Measurements from ENCODE around the gene MAPK12.

MAPK12 gene

GRCh38 chr22:50269573-50269969, 8.1 kb upstream of the MAPK12 start:
- in situ Hi-C loops (cut with MboI; ENCODE audit: low sequenced_read_pairs) = no loop called here

GRCh38 chr22:50268655-50269113, 7.2 kb upstream of the MAPK12 start:
- in situ Hi-C loops (cut with MboI; ENCODE audit: low sequenced_read_pairs) = no loop called here

- in situ Hi-C loops (cut with MboI; ENCODE audit: low sequenced_read_pairs) = no loop called here
These were observed 6.3 kb upstream of the MAPK12 start for GRCh38 chr22:50267591-50268390.

GRCh38 chr22:50266994-50267393, 5.5 kb upstream of the MAPK12 start:
- in situ Hi-C loops (cut with MboI; ENCODE audit: low sequenced_read_pairs) = no loop called here

- in situ Hi-C loops (cut with MboI; ENCODE audit: low sequenced_read_pairs) = no loop called here
These were observed 3.6 kb upstream of the MAPK12 start for GRCh38 chr22:50264946-50265669.

- in situ Hi-C loops (cut with MboI; ENCODE audit: low sequenced_read_pairs) = no loop called here
These were observed 2.7 kb upstream of the MAPK12 start for GRCh38 chr22:50264104-50264745.

GRCh38 chr22:50262973-50263617, 1.6 kb upstream of the MAPK12 start:
- in situ Hi-C loops (cut with MboI; ENCODE audit: low sequenced_read_pairs) = no loop called here

GRCh38 chr22:50262460-50262911, 1.0 kb upstream of the MAPK12 start:
- in situ Hi-C loops (cut with MboI; ENCODE audit: low sequenced_read_pairs) = no loop called here

GRCh38 chr22:50260801-50261614, 475 bp downstream of the MAPK12 start:
- in situ Hi-C loops (cut with MboI; ENCODE audit: low sequenced_read_pairs) = no loop called here

GRCh38 chr22:50260434-50260800, 1.1 kb downstream of the MAPK12 start:
- in situ Hi-C loops (cut with MboI; ENCODE audit: low sequenced_read_pairs) = no loop called here

GRCh38 chr22:50259302-50259701, 2.2 kb downstream of the MAPK12 start:
- in situ Hi-C loops (cut with MboI; ENCODE audit: low sequenced_read_pairs) = no loop called here

- in situ Hi-C loops (cut with MboI; ENCODE audit: low sequenced_read_pairs) = no loop called here
These were observed 2.9 kb downstream of the MAPK12 start for GRCh38 chr22:50258361-50259292.

- in situ Hi-C loops (cut with MboI; ENCODE audit: low sequenced_read_pairs) = no loop called here
These were observed 3.8 kb downstream of the MAPK12 start for GRCh38 chr22:50257451-50258360.

- in situ Hi-C loops (cut with MboI; ENCODE audit: low sequenced_read_pairs) = no loop called here
These were observed 4.4 kb downstream of the MAPK12 start for GRCh38 chr22:50257041-50257440.

- in situ Hi-C loops (cut with MboI; ENCODE audit: low sequenced_read_pairs) = no loop called here
These were observed 5.1 kb downstream of the MAPK12 start for GRCh38 chr22:50256258-50256862.

- in situ Hi-C loops (cut with MboI; ENCODE audit: low sequenced_read_pairs) = no loop called here
These were observed 5.9 kb downstream of the MAPK12 start for GRCh38 chr22:50255607-50256006.

- in situ Hi-C loops (cut with MboI; ENCODE audit: low sequenced_read_pairs) = no loop called here
These were observed 6.4 kb downstream of the MAPK12 start for GRCh38 chr22:50255099-50255498.

GRCh38 chr22:50253941-50254340, 7.5 kb downstream of the MAPK12 start:
- in situ Hi-C loops (cut with MboI; ENCODE audit: low sequenced_read_pairs) = no loop called here

Measured in hTERT RPE-1 (cell line).